SH-SY5Y (cell line): ENCODE measurements around the gene IL18.

Source experiments
- GATA2 ChIP-seq: IDR thresholded peaks from 2 replicates; pipeline ENCODE4 v1.6.1; 2011; ENCODE audit warnings: mild to moderate bottlenecking, low read depth, low read length
- GATA3 ChIP-seq: IDR thresholded peaks from 2 replicates; pipeline ENCODE4 v1.6.1; 2011; ENCODE audit warnings: low read depth, mild to moderate bottlenecking, low read length, moderate library complexity

The IL18 gene

DNA sequence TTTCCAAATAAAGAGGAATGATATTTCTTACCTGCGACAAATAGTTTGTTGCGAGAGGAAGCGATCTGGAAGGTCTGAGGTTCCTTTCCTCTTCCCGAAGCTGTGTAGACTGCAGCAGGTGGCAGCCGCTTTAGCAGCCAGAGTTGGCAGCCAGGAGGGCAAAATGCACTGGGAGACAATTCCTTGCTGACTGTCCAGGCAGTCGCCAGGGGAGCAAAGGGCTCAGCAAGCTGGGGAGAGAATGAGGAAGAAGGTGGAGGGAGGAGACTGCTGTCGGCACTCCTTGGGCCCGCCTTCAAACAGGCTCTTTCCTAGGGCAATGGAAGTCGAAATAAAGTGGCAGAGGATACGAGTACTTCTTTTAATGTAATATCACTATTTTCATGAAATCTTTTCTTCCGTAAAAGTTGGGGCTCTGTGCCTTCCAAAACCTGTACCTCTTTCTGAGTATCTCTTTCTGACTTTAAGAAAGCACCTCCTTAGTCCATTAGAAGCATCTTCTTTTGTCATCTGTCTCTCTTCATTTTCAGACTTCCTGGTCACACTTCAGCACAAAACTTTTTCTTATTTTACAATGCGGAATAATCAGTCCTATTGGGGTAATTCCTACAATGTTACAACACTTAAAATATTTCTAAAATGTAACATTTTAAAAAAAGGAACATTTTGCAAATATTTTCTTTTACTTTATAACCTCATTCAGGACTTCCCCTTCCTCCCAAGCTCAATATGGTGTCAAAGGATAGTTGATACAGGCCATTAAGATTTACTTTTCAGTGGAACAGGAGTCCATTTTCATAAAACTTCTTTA lies at the start of gene IL18:
Gene IL18 (minus strand): TSS at position 220 of the 811 bp plus-strand sequence. CDS start 9,041 bp downstream, outside the sequence.
- no peak for TF ChIP-seq GATA2
- no peak for TF ChIP-seq GATA3

DNA sequence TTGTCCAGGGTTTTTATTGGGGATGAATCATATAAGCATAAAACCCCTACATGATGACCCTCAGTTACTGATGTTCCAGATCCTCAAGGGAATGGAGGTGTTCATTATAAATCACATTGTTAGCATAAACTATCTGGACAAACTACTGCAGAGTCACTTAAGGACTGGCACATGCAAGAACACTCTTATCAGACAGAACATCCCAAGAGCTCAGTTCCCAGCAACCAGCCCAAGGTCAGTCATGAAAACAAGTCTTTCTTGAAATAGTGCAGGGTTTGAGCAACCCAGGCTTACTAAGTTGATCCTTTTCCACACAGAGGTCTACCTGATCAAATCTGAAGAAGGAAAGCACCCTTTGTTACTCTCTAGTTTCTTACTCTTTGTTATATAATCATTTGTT lies 48.8 kb upstream of the IL18 start:
- TF ChIP-seq GATA2, result no peak
- no peak for TF ChIP-seq GATA3

DNA sequence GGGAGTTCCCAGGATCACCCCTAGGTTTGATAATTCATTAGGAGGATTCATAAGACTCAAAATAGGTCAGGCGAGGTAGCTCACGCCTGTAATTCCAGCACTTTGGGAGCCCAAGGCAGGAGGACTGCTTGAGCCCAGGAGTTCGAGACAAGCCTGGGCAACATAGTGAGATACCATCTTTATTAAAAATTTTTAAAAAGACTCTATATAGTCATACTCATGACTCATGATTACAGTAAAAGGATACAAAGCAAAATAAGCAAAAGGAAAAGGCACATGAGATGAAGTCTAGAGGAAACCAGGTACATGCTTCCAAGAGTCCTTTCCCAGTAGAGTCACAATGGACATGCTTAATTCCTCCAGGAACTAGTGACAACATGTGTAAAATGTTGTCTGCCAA lies 48.4 kb upstream of the IL18 start:
- no peak for TF ChIP-seq GATA2
- no peak for TF ChIP-seq GATA3

DNA sequence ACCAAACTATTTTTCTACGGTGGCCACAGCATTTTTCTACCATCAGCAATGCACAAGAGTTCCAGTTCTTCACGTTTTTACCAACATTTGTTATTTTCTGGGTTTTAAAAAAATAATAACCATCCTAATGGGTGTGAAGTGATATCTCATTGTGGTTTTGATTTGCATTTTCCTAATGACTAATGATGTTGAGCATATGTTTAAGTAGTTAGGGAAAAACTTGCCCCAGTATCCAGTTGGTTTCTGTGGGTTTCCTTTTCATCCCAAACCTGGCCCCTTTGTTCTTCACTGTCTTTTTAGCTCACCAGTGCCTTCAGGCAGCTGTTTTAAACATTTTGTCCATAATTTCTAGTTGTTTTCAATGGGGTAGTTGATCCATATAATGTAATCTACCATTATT lies 47.6 kb upstream of the IL18 start:
- TF ChIP-seq GATA2, result no peak
- TF ChIP-seq GATA3, result no peak

DNA sequence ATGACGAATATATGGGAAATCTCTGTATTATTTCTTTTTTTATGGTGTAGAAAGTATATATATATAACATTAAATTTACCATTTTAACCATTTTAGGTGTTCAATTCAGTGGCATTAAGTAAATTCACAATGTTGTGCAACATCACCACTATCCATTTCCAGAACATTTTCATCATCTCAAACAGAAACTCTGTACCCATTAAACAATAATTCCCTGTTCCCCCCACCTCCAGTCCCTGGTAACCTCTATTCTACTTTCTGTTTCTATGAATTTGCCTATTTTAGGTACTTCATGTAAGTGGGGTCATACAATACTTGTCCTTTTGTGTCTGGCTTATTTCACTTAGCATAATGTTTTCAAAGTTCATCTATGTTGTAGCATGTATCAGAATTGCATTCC lies 47.0 kb upstream of the IL18 start:
- TF ChIP-seq GATA2 (no peak), GATA3 (no peak)

DNA sequence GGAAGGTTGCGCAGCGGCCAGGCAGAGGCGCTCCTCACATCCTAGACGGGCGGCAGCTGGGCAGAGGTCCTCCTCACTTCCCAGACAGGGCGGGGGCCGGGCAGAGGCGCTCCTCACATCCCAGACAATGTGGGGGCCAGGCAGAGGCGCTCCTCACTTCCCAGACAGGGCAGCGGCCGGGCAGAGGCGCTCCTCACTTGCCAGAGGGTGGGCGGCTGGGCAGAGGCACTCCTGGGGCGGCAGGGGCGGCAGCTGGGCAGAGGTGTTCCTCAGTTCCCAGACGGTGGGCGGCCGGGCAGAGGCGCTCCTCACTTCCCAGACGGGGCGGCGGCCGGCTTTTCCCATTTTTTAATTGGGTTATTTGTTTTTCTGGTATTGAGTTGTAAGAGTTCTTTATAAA lies 42.2 kb upstream of the IL18 start:
- TF ChIP-seq GATA3 (no peak), GATA2 (no peak)

DNA sequence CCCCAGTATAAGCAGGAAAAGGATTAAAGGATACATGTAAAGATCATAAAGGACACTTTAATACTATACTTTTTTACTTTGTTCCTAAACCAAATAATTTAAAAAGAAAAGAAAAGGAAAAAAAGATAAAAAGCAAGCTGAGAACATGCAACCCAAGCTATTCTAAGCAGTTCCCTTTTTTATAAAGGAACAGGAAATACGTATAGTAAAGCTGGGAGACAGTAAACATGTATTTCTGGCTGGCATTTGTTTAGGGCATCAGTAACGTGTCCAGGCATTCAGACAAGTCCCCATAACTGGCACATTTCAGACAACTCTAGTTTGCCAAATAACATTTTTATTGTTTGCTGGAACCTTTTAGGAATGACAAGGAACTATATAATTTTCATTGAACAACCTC lies 36.4 kb upstream of the IL18 start:
- TF ChIP-seq GATA2, result no peak
- TF ChIP-seq GATA3, result no peak

DNA sequence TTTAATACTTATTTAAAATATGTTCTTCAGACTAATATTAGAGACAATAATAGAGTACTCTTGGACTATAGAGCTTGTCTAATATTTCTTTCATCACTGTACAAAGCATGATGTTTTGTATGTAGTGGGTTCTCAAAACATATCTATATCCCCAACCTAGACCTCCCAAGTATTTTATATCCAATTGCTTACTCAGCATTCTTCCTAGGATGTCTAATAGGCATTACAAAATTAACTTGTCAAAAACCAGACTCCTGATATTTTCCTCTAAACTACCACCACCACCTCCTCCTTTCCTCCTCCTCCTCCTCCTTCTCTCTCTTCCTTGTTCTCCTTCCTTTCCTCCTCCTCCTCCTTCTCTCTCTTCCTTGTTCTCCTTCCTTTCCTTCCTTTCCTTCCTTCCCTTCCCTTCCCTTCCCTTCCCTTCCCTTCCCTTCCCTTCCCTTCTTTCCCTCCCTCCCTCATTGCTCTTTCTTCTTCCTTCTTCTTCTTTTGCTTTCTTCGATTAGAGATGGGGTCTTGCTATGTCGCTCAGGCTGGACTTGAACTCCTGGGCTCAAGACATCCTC lies 32.7 kb upstream of the IL18 start:
- no peak for TF ChIP-seq GATA2
- TF ChIP-seq GATA3, result no peak

DNA sequence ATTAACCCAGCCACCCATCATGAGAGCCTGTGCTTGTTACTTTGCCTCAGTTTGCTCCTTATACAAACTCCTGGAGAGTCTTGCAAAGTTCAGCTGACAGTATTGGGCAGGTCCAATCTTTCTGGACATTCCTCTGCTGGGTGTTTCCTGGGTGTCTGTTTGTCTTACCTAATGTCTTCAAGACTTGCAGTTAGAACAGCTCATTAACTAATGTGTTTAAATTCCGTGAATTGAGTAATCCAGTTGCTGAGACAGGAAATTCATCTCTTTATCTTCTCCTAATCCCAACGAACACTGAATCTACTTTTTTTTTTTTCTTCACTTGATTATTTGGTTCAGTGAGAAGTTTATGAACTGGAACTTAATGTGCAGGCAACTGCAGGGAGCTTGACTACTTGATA lies 32.1 kb upstream of the IL18 start:
- TF ChIP-seq GATA3, result no peak
- TF ChIP-seq GATA2, result no peak

DNA sequence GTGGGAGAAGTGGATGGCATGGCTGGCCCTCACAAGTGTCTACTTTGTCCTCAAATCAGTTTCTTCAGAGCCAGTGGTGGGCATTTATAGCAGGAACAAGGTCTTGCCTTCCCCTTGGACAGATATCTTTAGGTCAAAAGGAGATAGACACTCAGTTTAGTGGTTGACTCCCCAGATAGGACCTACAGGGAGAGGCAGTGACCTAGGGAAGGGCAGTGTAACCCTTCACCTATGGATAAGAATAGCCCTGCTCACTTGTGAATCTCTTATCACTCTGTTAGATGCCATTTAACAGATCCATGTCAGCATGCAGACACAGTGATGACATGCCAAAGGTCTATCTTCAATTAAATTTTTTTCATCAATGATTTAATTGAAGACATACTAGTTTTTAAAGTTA lies 22.4 kb upstream of the IL18 start:
- TF ChIP-seq GATA2 (no peak; the same call in 1 of the 2 replicates), GATA3 (no peak; the same call in 1 of the 2 replicates)

DNA sequence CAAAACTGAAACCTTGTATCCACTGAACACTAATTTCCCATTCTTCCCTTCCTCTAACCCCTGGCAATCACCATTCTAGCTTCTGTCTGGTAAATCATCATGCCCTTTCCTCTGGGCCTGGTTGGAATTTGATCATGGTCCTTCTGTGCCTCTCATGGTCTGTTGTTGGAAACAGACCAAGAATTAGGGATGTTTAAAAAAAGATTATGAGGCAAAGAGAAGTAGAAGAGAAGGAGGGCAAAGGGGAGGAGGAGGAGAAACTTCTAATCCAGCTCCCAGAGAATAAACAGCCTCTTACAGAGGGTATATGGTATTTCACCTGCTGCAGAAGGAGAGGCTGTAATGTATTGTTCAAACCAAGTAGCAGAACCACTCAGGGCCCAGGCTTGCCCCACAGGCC lies 22.0 kb upstream of the IL18 start:
- no peak for TF ChIP-seq GATA3
- TF ChIP-seq GATA2, result no peak

DNA sequence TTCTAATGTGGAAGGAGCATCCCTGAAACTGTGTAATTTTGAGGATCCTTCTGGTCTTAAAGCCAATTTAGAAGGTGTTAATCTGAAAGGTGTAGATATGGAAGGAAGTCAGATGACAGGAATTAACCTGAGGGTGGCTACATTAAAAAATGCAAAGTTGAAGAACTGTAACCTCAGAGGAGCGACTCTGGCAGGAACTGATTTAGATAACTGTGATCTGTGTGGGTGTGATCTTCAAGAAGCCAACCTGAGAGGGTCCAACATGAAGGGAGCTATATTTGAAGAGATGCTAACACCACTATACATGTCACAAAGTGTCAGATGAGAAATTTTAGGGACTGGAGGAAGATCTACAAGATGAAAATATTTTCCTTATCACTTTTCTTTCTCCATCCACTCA lies 19.0 kb upstream of the IL18 start:
- TF ChIP-seq GATA2 (no peak), GATA3 (no peak)

DNA sequence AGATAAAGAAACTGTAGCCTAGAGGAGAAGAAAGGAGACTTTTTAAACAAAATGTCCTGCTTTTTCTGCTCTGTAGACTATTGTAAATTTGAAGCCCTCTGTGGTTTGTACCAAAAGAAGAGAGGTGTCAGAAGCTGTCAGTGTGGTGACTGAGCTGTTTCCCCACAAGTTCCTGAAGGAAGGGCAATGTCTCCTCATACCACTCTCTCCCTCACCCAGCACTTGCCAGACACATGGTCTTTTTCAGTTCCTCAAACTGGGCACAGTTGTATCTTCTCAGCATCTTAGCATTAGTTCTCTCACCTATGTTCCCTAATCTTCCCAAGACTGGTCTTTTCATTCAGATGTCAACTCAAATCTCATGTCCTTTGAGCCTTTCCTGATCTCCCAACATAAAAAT lies 15.7 kb upstream of the IL18 start:
- no peak for TF ChIP-seq GATA3
- TF ChIP-seq GATA2, result no peak

DNA sequence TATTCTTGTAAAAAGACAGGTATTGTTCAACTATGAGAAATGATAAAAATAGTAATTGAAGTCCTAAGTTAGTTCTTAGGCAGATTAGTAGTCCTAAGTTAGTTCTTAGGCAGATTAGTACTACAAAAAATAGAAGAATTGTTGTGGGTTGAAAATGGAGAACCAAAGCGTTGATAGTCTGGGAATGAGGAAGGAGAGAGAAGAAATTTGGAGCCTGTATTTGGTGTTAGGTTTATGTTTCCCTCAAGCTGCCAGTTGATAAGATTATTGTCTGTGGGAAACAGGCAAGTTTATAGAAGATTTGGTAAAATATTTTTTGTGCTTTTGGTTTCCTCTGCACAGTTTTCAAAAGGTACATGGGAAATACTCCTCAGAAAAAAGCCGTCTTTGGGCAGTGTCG lies 15.0 kb upstream of the IL18 start:
- TF ChIP-seq GATA3 (no peak), GATA2 (no peak)

DNA sequence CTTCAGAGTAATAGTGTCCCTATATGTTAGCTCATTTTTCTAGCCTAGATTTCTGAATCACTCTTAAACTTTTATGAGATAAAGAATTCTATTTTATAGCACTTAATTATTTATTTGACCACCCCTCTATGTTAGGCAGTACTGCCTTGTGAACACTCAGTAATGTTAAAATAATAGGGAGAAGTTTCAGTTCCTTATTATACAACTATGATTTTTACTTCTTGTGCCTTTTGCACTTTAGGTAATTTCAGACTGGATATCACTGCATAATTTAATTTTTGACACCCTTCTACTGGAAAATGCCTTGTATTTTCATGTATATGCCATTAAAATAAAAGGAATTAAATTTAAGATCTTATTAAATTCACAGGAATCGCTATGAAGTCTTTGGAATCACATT lies 14.5 kb upstream of the IL18 start:
- TF ChIP-seq GATA3 (no peak), GATA2 (no peak)

DNA sequence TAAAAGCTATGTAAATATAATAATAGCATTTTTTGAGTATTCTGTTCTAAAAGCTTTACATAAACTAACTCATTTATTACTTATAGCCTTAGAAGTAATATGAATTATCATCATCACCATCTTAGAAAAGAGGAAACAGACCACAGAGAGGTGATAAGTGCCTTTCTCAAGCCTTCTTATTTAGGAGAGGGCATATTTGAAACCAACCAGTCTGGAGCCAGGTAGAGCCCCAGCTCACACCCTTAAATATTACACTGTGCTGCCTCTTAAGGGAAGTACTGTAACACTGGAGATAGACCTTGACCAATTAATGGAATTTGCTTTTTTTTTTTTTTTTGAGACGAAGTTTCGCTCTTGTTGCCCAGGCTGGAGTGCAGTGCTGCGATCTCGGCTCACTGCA lies 13.7 kb upstream of the IL18 start:
- TF ChIP-seq GATA3 (no peak), GATA2 (no peak)
